GM18498 (cell line): ENCODE data around the gene DOK7.

ENCODE experiments used
- ATAC-seq: cut with Tn5 transposase; IDR thresholded peaks from one replicate; pipeline ENCODE4 v1.9.1; 2021; ENCODE audit warnings: mild to moderate bottlenecking, moderate library complexity; ENCODE audit not compliant: unreplicated experiment

Gene DOK7

DNA sequence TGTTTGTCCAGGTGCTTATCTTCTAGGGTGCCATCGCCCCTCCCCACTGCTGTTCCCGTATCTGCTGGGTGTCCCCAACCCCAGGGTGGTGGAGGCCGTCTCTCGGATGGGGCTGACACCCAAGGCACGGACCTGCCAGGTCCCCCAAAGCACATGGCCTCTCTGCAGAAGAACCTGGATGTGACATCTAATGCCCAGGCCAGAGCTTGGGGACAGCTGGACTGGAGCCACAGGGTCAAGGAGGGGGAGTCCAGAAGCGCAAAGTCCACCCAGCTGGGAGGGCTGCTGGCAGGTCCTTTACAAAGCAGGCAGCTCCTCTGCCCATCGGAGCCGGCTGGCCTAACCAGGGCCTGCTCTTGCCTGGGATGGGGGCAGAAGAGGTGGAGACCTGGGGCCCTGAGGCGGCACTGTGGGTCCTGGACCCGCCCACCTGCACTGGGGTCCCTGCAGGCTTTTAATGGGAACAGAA lies 751 bp upstream of the DOK7 start:
- ATAC-seq: no peak

DNA sequence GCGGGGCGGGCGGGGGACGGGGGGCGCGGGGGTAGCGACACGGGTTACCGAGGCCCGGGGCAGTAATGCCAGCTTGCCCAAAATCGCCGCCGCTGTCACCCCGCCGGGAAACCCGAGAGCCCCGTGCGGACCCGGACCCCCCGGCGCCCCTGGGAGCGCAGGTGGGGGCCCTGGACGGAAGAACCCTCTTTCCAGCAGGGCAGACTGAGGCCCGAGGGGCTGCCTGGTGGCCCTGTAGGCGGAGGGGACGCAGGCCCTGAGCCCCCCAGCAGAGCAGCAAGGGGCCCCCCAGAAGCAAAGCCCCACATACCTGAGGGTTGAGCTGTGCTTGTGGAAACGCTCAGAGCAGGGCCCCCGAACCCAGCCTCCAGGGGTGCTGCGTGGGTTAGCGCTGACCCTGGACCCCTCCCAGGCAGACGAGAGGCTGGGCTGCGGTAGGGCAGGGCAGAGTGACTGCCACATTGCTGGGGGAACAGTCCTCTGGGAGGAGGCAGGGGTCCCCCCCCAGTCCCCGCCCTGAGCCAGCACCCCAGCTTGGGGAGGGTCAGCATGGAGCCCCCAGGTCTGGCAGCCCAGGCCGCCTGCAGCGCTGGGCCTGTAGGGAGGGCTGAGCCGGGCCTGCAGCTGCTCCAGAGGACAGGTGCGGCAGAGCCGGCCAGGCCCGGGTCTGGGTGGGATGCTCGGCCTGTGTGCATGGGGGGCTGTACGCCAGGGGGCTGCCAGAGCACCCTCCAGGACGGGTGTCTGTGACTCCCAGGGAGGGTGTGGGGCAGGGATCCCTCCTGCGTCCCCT lies 646 bp downstream of the DOK7 start:
- ATAC-seq: no peak

DNA sequence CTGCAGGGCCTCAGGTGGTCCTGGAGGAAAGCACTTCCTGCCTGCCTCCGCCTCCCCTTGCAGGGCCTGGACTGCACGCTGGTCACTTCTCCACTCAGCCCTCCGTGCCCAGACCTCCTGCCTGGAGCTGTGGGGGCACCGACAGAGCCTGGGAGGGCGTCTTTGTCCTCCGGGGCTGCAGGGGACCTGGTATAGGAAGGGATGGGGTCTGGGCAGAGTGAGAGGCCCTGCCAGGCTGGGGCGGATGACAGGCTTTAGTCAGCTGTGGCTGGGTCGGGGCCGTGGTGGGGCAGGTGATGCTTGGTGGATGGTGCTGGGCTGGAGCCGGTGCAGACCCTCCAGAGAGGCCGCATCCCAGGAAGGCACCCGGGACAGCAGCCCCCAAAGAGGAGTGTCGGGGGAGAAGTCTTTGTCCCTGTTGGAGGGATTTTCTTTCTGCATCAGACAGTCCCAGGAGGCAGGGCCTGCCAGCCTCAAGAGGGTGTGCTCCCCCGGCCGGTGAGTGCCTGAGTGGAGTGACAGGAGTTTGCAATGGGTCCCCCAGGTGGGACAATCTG lies 1.3 kb downstream of the DOK7 start:
- ATAC-seq: no peak

DNA sequence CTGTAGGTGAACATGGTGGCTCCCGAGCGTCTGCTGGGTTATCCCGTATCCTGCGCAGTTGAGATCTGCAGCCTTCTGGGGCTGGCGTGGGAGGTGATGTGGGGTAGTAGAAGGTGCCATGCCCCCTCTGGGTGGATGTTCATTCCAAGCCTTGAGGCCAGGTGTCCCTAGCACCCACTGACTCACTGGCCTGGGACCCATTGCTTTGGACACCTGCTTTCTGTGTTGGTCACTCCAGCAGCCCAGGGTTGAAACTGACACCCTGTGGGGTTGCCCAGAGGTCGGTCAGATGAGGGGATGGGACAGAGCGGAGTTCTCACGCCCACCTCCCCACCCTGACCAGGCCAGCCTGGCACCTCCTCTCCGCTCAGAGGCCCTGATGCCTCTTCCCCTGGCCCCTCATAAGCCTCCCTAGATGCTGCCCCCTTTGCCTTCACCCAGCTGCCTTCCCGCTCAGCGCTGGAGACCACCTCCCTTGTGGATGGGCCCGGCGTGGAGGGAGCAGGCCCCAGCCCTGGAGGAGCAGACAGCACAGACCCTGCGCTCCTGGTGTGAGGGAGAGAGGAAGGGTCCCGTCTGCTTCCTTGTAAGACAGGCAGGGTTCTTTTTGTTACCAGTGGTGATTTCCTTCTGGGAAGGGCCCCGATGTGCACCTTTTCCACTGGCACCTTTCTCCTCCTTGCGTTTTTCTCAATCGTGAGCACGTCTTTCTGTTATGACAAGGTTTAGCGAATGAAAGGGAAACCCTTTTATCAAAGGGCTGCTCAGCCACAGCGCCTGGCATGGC lies 2.0 kb downstream of the DOK7 start:
- no peak for ATAC-seq

DNA sequence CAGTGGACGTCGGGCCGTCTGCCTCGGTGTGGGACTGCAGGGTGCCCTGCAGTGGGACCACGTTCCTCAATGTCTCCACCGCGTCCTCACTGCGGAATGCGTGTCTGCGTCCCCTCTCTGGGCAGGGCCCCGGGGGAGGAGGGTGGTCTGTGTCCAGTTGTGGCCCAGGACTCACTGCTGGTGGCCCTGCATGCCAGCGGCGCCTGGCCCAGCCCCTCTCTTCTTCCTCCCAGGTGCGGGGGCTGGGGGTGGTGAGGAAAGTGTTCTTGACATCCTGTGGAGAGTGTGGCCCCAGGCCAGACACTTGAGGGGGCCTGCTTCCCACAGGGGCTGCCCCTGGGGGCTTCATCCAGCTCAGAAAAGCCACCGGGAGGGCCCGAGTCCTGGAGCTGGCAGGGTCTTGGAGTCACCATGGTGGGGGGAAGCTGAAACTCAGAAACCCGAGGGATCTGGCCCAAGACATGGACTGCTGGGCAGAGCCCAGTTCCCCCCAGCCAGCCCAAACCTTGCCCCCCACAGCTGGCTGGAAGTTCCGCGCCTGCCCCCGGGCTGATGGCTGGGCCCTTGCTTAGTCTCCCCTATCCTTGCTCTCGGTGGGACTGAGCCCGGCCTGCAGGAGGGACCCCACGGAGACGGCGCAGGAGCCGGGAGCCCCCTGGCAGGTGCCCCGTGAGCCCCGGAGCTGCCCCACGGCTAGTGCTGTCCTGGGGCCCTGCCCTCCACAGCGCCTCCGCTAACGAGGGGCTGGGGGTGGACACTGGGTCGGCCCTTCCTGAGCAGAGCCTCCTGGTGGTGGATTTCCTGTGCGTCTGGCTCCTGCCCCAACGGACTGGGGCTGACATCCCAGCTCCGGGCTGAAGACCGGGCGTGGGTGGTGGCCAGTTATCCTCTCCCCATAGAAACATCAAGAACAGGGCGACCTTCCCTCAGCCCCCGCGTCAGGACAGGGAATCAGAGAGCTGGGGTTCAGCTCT lies 2.9 kb downstream of the DOK7 start:
- ATAC-seq: no peak

DNA sequence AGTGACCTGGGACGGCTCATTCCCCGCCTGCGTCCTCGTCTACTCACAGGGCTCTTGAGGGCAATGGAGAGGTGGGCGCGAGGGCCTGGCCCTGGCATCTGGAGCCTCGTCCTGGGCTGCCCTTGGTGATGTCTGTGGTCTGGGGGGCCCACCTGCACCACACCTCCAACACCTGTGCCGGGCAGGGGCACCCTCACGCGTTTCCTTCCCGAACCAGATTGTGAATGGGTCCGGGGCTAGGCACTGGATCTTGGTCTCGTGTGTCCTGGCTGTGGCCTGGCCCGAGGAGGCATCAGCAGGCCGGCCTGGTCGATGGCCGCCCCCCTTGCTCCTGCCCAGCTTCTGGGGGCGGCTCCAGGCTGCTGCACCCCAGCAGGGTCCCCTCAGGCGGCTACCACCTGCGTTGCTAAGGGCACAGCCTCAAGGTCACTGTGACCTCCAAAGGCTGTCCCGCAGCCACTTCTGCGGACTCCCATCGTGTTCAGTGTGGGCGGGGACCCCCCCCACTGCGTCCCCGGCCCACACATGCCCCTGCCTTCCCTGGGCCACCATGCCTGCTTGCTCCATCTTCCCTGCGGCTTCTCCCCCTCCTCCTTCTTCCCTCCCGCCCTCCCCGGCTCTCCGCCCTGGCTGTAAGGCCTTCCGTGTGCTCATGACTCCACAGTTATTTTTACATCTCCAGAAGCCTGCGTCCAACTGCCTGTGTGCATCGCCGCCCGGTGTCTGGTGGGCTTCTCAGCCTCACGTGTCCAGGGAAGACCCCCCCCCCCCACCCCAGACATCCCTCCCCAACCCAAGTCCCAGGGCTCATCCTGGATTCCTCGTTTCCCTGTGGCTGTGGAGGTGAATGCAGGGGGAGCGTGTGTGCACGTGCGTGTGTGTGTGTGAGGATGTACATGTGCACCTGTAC lies 3.8 kb downstream of the DOK7 start:
- ATAC-seq: no peak

DNA sequence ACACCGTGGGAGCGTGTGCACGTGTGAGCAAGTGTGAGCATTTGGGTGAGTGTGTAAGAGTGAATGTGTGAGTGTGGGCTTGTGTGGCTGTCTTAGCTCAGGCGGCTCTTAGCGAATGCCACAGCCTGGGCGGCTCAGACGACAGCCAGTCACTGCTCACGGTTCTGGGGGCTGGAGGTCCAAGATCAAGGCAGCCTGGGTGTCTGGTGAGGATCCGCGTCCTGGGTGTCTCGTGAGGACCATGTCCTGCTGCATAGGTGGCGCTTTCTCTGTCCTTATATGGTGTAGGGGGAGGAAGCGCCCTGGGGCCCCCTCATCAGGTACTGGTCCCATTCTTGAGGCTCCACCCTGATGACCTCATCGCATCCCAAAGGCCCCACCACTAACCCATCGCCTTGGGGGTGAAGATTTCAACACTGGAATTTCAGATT lies 4.5 kb downstream of the DOK7 start:
- ATAC-seq: no peak

DNA sequence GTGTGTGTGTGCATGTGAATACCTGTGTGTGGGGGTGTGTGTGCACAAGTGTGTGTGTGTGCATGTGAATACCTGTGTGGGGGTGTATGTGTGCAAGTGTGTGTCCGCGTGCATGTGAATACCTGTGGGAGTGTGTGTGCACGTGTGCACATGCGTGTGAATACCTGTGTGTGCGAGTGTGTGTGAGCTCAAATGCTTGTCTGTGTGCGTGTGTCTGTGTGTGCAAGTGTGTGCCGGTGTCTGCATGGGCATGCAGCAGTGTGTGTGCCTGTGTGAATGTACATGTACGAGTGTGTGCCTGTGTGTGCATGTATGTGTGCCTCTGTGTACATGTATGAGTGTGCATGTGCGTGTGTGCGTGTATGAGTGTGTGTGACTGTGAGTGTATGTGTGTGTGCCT lies 5.0 kb downstream of the DOK7 start:
- no peak for ATAC-seq

DNA sequence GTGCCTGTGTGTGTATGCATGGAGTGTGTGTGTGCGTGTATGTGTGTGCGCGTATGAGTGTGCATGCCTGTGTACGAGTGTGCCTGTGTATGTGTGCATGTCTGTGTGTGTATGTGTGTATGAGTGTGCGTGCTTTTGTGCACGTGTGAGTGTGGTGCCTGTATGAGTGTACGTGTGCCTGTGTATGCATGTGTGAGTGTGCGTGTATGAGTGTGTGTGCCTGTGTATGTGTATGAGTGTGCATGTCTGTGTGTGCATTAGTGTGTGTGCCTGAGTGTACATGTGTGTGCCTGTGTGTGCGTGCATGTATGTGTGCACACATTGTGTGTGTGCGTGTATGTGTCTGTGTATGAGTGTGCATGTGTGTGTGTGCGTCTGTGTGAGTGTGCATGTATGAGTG lies 5.7 kb downstream of the DOK7 start:
- no peak for ATAC-seq

DNA sequence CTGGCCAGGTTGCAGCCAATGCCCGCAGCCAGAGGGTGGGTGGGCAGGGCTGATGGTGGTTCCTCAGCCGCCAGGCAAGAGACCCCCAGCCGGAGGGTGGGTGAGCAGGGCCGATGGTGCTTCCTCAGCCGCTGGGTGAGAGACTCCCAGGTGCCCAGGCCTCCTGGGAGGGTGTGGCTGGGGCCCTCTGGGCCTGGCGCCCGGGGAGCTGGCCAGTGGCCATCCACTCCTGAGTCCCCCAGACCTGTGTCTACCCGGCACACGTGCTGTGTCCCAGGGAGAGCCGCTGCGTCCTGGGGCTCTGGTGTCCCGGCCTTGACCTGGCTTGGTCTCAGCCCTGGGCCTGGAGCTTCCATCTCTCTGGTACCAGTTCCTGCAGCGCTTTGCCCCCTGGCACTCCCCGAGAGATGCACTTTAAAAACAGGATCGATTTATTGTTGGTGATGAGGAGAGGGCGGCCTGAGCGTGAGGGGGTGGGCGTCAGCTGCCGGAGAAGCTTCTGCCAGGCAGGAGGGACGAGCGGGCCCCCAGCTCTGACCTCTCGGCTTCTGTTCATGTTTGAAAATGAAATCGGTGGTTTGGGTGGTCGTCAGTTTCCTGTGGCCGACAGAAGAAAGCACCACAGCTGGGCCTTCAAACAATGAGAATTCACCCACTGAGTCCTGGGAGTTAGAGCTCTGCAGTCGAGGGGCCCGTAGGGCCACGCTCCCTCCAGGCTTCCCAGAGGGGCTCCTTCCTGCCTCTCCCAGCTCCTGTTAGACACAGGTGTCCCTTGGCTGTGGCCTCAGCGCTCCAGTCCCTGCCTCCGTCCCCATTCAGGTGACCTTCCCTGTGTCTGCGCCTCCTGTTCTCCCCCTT lies 6.5 kb downstream of the DOK7 start:
- ATAC-seq: no peak

DNA sequence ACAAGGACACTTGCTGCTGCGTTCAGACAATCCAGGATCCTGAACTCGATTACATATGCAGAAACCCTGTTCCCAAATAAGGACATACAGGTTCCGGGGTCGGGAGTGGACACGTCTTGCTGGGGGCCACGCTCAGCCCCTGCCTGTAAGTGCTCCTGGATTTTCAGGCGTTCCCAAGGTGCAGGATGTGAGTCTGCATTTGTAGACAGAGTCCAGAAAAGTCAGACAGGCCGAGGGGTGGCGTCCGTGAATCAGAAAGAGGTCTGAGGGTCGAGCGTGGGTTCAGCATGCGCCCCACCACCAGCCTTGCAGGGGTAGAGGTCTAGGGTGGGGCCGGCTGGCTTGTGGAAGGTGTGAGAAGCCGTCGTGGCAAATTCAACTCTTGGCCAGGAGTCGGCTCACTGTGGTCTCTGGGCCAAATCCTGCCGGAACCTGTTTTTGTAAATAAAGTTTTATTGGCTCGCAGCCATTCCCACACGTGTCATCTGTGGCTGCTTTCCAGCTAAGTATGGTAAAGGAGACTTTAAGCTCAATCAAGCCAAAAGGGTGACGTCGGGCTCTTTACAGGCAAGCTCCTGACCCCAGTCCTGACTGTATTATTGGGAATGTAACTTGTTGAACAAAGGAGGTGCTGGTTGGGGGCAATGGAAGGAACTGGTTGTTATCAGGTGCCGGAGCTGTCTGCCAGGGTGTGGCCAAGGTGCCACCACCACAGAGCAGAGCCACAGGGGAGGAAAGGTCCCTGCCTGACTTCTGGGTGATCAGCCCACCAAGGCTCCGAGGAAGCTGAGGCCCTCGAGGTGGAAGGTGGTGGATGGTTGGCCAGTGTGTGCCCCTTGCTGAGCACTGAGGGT lies 7.4 kb downstream of the DOK7 start:
- ATAC-seq: no peak

DNA sequence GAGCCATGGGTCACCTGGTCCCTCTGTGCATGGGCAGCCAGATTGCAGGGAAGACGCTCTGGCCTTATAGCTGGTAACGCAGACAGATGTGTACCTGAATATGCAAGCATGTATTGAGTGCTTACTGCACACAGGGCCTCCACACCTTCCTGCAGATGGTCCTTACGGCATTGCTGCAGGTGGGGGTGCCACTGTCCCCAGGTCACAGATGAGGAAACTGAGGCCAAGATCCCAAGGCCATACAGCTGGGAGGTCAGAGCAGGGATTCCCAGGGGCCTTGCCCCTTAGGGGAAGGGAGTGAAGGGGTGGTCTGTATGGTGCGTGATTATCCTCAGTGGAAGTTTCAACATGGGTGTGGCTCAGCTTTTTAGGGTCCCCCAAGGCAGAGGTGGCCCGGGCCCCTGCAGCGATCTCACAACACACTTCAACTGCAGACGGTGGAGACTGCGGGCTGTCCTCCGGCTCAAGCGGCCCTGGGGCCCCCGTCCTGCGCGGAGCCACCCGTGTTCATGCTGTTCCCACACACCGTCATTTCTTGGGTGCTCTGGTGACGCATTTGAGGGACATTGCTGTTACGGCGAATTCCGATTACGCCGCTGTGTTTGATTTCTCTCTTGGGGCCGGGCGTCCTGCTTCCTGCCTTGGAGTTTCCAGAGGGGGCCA lies 8.1 kb downstream of the DOK7 start:
- no peak for ATAC-seq

DNA sequence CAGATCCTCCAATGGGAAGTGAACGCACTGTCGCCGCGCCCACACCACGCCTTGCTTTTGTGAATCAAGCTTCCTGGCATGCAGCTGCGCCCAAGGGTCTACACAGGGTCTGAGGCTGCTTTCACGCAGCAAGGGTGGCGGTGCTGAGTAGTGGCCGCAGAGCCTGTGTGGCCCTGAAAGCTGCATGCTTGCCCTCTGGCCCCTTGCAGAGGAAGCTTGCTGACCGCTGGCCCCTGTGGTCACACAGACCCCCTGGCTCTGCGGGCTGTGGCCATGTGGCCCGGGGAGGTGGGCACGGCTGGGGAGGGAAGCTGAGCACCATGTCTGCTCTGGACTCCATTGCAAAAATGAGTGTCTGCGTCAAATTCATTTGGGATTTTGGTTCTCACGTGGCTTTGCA lies 8.8 kb downstream of the DOK7 start:
- ATAC-seq: no peak

DNA sequence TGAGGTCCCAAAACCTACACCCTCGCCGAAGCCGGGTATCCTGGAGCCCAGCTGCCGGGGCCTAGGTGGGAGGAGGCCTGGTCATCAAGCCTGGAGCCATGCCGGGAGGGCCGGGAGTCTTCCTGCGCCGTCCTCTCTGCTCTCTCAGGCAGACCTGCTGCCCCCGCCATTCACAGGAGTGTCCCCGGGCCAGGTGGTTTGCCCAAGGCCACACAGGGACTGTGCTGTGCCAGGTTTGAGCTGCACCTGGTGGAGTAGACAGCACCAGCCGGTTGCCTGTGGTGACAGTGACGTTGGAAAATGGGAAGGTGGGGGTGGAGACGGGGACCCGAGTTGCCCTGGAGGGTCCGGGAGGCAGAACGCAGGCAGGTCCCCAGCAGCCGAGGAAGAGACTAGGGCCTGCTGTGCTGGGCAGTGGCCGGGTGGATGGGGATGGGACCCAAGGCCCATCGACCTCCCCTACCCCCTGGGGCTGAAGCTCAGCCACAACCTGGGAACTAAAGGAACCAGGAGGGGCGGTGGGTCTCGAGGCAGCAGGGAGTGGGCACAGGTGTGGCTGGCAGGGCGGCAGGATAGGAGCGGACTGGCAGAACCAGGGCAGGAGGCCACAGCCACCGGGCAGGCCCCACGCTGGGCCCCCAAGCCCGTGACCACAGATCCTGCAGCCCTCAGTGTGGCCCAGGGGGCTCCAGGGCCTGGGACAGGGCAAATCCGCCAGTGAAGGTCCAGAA lies 9.5 kb downstream of the DOK7 start:
- no peak for ATAC-seq

DNA sequence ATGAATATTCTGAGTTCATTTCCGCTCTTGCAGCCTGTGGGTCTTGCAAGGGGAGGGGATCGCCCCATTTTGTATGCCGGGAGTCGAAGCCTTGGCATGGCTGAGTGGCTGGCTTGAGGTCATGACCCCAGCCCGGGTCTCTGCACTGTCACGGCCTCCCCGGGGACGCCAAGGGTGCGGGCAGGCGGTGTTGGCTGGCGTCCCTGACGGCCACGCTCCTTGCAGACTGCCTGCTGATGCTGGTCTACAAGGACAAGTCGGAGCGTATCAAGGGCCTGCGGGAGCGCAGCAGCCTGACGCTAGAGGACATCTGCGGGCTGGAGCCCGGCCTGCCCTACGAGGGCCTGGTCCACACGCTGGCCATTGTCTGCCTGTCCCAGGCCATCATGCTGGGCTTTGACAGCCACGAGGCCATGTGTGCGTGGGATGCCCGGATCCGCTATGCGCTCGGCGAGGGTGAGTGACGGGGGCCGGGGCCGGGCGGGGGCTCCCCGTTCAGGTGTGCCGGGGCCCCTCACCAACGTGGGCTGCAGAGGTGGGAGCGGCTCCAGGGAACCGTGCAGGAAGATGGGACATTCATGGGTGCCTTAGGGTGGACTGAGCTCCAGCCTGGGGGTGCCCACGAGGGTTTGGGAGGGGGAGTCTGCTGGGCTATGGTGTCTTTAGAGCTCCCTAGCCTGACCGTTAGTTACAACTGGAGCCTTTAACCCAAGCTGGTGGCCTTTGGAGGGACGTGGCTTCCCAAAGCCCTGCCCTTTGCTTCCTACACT lies 10.3 kb downstream of the DOK7 start:
- no peak for ATAC-seq
